ENCODE data around the gene TIPARP.

The TIPARP gene, protein sequence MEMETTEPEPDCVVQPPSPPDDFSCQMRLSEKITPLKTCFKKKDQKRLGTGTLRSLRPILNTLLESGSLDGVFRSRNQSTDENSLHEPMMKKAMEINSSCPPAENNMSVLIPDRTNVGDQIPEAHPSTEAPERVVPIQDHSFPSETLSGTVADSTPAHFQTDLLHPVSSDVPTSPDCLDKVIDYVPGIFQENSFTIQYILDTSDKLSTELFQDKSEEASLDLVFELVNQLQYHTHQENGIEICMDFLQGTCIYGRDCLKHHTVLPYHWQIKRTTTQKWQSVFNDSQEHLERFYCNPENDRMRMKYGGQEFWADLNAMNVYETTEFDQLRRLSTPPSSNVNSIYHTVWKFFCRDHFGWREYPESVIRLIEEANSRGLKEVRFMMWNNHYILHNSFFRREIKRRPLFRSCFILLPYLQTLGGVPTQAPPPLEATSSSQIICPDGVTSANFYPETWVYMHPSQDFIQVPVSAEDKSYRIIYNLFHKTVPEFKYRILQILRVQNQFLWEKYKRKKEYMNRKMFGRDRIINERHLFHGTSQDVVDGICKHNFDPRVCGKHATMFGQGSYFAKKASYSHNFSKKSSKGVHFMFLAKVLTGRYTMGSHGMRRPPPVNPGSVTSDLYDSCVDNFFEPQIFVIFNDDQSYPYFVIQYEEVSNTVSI

GRCh38 chr3:156674046-156674910 is at the start of gene TIPARP:
TSS of gene TIPARP (plus strand) at chr3:156674590. CDS start at chr3:156677698, 3,108 bp downstream.
- DNase-seq: peak; percentile 100
- H3K36me3 Mint-ChIP-seq: peaks cover 20% of the 10 kb centered on the region in 2 donors
- H3K9me3 Mint-ChIP-seq: no peaks in the 10 kb centered on the region
- H3K4me1 Mint-ChIP-seq: peaks cover 19 to 37% of the 10 kb centered on the region in 2 donors
- ATAC-seq (replicated peaks): peak; percentile 83 to 87
- no peaks in the 10 kb centered on the region for H3K27me3 Mint-ChIP-seq
- peak within 1 kb of the TSS; percentile 92 to 98 for H3K4me3 Mint-ChIP-seq
- peak within 1 kb of the TSS; percentile 96 for H3K27ac Mint-ChIP-seq

- no peak for ATAC-seq (replicated peaks)
- H3K36me3 Mint-ChIP-seq: no peaks in the 10 kb centered on the region
- DNase-seq: no peak
- peaks cover 0 to 3% of the 10 kb centered on the region in 2 donors for H3K9me3 Mint-ChIP-seq
- H3K4me1 Mint-ChIP-seq: no peaks in the 10 kb centered on the region
- peaks cover 2% of the 10 kb centered on the region in 2 donors for H3K27me3 Mint-ChIP-seq
- no peak overlapping the region for H3K4me3 Mint-ChIP-seq
- no peak overlapping the region for H3K27ac Mint-ChIP-seq
Observed at GRCh38 chr3:156626104-156626503, 48.3 kb upstream of the TIPARP start.

DNA sequence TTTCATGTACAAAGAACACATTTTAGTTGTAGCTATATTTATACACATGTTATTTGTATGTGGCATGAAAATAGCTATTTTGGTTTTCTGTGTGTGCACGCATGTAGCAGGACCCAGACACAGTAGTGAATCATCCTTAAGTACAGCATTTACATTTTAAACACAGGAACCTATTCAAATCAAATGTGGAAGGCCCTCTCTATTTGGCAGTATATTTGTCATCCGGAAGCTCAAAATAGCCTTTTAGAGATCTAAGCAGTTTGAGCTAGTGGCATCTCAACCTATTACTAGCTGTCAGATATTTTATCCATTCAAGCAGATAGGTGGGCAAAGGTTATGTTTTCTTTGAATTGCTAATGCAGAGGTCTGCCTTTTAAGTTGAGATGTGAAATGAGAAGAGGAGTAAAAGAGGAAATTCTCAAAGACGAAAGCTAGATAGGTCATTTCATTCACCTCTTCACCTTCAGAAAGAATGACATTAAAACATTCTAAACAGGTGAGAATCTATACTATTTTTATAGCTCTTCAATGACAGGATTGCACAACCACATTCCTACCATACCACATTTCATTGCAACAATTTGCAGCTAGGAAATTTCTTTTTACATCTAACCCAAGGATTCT is 46.3 kb upstream of the TIPARP start:
- DNase-seq (no peak), ATAC-seq (replicated peaks) (no peak)
- H3K27me3 Mint-ChIP-seq: no peaks in the 10 kb centered on the region
- H3K4me3 Mint-ChIP-seq: no peak overlapping the region
- no peak overlapping the region for H3K27ac Mint-ChIP-seq
- no peaks in the 10 kb centered on the region for H3K4me1 Mint-ChIP-seq
- no peaks in the 10 kb centered on the region for H3K36me3 Mint-ChIP-seq
- H3K9me3 Mint-ChIP-seq: peaks cover 0 to 3% of the 10 kb centered on the region in 2 donors

DNA sequence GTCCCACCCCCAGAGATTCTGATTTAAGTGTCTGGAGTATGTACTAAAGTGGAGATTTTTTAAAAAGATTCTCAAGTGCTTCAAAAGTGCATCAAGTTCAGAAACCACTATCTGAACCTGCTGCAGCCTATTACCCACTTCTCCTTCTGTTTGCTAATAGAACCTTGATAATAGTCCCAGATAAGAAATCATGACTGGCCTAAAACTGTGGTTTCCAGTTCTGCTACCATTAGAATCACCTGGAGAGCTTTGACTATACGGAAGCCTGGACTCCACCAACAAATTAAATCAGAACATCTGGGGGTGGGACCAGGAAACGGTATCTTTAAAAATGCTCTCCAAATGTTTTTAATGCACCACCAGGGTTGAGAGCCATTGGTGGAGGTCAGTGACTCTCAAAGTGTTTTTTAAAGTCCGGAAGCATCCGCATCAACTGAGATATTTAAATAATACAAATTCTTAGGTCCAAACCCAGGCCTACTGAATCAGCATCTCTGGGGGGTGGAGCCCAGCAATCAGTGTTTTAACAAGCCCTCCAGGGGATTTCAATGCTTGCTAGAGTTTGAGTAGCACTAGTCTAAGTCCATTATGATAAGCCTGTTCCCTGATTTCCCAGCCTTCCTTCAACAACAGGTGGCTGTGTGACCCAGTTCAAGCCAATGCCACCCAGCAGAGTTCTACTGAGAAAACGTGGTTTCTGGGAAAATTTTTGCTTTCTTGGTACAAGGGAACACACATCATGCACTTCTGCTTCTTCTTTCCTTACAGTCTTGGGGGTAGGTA is 45.4 kb upstream of the TIPARP start:
- no peak overlapping the region for H3K27ac Mint-ChIP-seq
- H3K36me3 Mint-ChIP-seq: no peaks in the 10 kb centered on the region
- no peaks in the 10 kb centered on the region for H3K27me3 Mint-ChIP-seq
- H3K4me1 Mint-ChIP-seq: no peaks in the 10 kb centered on the region
- H3K9me3 Mint-ChIP-seq: peaks cover 0 to 2% of the 10 kb centered on the region in 2 donors
- DNase-seq: no peak
- no peak overlapping the region for H3K4me3 Mint-ChIP-seq
- no peak for ATAC-seq (replicated peaks)

DNA sequence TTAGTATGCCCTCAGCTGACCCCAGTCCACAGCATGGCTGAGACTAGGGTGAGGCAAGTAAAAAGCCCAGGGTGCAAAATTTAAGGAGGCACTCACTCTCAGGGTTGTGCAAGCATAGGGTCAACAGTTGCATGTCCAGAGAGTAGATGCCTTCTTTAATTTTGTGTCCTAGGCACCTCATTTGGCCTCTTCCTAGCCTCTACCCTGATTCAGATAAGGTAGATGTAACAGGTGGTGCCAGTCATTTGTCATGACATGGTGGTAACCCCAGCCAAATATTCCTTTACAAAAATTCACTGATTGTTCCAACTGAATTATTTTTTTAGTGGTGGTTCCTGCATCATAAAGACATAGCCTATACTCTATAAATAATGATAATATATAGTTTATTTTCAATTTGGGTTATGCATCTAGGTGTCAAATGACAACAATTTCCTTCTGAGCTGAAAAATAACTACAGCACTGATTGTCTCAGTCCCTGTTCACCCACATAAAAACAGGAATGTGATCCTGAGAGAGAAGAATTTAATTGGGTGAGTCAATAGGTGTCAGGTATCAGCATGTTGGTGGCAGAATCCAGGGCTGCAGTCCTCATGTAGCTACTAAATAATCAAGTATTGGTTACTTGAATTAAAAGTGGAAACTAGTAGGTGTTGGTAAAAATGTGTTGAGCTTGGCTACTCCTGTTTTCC is 44.2 kb upstream of the TIPARP start:
- Mint-ChIP-seq H3K36me3 (no peaks in the 10 kb centered on the region), H3K4me1 (no peaks in the 10 kb centered on the region), H3K4me3 (no peak overlapping the region), H3K27ac (no peak overlapping the region), H3K9me3 (no peaks in the 10 kb centered on the region), H3K27me3 (no peaks in the 10 kb centered on the region)
- no peak for ATAC-seq (replicated peaks)
- DNase-seq: no peak

DNA sequence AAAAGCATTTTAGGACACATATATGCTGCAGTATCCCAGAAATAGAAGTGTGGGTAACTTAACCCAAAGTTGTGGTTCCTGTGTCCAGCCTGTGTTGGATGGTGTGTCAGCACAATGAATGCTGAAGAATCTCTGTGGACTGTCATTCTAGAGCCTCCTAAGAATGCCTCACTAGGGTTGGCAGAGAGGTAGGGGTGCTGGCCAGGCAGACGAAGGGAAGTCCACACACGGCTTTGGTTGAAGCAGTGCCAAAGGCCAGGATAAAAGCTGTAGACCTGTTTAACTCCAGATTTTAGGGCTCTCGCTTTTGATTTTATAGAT is 43.7 kb upstream of the TIPARP start:
- ATAC-seq (replicated peaks) (no peak), DNase-seq (no peak)
- H3K4me3 Mint-ChIP-seq: no peak overlapping the region
- no peaks in the 10 kb centered on the region for H3K27me3 Mint-ChIP-seq
- H3K9me3 Mint-ChIP-seq: no peaks in the 10 kb centered on the region
- H3K36me3 Mint-ChIP-seq: no peaks in the 10 kb centered on the region
- no peak overlapping the region for H3K27ac Mint-ChIP-seq
- H3K4me1 Mint-ChIP-seq: no peaks in the 10 kb centered on the region

- ATAC-seq (replicated peaks): no peak
- H3K9me3 Mint-ChIP-seq: no peaks in the 10 kb centered on the region
- no peak overlapping the region for H3K4me3 Mint-ChIP-seq
- H3K4me1 Mint-ChIP-seq: no peaks in the 10 kb centered on the region
- no peak for DNase-seq
- no peaks in the 10 kb centered on the region for H3K27me3 Mint-ChIP-seq
- H3K36me3 Mint-ChIP-seq: no peaks in the 10 kb centered on the region
- H3K27ac Mint-ChIP-seq: no peak overlapping the region
Observed at GRCh38 chr3:156631323-156631722, 43.1 kb upstream of the TIPARP start.

DNA sequence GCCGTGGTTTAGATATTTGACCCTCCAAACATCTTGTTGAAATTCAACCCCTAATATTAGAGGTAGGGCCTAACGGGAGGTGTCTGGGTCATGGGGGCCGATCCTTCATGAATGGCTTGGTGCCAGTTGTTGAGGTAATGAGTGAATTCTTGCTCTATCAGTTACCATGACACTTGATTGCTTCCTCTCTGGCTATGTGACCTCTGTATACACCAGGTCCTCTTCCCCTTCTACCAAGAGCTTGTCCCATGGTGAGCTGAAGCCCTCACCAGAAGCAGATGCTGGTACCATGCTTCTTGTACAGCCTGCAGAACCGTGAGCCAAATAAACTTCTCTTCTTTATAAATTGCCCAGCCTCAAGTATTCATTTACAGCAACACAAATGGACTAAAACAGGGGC is 41.8 kb upstream of the TIPARP start:
- Mint-ChIP-seq H3K27ac (no peak overlapping the region), H3K4me1 (no peaks in the 10 kb centered on the region), H3K9me3 (no peaks in the 10 kb centered on the region), H3K36me3 (no peaks in the 10 kb centered on the region), H3K4me3 (no peak overlapping the region), H3K27me3 (no peaks in the 10 kb centered on the region)
- DNase-seq (no peak), ATAC-seq (replicated peaks) (no peak)

DNA sequence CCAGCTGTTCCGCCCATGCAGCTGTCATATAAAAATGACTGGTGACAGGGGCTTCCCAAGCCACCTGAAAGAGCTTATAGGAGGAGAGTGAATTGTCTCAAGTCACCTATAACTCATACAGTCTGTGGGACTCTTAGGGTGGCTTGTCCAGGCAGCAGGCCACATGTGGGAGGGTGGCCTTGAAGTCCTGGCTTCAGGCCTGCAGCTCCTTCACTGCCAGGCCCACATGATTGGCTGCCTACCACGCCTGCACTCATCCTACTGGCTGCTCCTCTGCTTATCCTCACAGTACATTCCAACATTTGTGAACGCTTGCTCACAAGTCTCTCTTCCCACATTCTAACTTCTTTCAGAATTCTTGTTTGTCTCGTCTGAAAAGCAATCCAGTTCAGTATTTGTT is 41.1 kb upstream of the TIPARP start:
- H3K27me3 Mint-ChIP-seq: no peaks in the 10 kb centered on the region
- H3K4me1 Mint-ChIP-seq: no peaks in the 10 kb centered on the region
- no peaks in the 10 kb centered on the region for H3K36me3 Mint-ChIP-seq
- ATAC-seq (replicated peaks) (no peak), DNase-seq (no peak)
- H3K9me3 Mint-ChIP-seq: no peaks in the 10 kb centered on the region
- no peak overlapping the region for H3K27ac Mint-ChIP-seq
- no peak overlapping the region for H3K4me3 Mint-ChIP-seq

DNA sequence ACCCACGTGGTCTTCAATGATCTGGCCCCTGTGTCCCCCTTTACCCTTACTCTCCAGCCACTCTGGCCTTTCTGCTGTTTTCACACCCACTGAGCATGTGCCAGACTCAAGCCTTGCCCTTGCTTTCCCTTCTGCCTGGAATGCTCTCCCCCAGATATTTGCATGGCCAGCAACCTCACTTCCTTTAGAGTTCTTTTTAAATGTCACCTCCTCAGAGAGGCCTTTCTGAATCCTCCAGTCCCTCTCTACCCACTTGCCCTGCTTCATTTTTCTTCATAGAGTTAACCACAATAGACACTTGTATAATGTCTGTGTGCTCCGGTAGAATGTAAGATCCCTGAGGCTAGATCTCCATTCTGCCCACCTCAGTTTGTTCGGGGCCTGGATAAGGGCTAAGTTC is 39.4 kb upstream of the TIPARP start:
- DNase-seq (no peak), ATAC-seq (replicated peaks) (peak; percentile 59 to 67)
- Mint-ChIP-seq H3K36me3 (no peaks in the 10 kb centered on the region), H3K9me3 (no peaks in the 10 kb centered on the region), H3K27me3 (no peaks in the 10 kb centered on the region), H3K4me1 (no peaks in the 10 kb centered on the region), H3K4me3 (no peak overlapping the region), H3K27ac (no peak overlapping the region)

- H3K36me3 Mint-ChIP-seq: no peaks in the 10 kb centered on the region
- no peak for ATAC-seq (replicated peaks)
- H3K27ac Mint-ChIP-seq: no peak overlapping the region
- H3K27me3 Mint-ChIP-seq: no peaks in the 10 kb centered on the region
- DNase-seq: no peak
- no peak overlapping the region for H3K4me3 Mint-ChIP-seq
- H3K9me3 Mint-ChIP-seq: no peaks in the 10 kb centered on the region
- no peaks in the 10 kb centered on the region for H3K4me1 Mint-ChIP-seq
Observed at GRCh38 chr3:156635973-156636372, 38.4 kb upstream of the TIPARP start.

DNA sequence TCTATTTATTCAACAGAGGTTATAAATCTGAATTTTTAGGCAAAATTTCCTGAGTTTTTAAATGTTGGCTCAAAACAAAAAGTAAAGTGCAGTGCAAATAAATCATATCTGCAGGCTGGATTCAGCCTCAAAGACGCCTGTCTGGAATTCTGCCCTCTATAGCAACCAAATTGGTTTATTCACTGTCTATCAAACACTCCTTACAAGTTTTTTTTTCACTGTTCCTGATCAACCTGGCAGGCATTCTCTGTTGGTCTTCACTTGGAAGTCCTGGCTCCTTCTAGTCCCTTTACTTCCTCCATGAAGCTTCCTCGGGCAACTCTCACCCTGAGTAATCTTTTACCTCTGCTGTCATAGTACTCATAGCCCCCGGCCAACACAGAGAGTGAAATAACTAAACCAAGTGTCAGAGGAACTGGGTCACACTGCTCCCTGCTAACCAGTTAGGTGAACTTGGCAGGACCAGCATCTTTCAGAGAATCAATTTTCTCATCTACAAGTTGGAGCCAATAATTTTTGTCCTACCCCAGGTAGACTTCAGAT is 36.8 kb upstream of the TIPARP start:
- Mint-ChIP-seq H3K4me1 (no peaks in the 10 kb centered on the region), H3K36me3 (no peaks in the 10 kb centered on the region), H3K4me3 (no peak overlapping the region), H3K9me3 (no peaks in the 10 kb centered on the region), H3K27ac (no peak overlapping the region), H3K27me3 (no peaks in the 10 kb centered on the region)
- DNase-seq (no peak), ATAC-seq (replicated peaks) (no peak)

- DNase-seq (no peak), ATAC-seq (replicated peaks) (no peak)
- no peak overlapping the region for H3K27ac Mint-ChIP-seq
- no peak overlapping the region for H3K4me3 Mint-ChIP-seq
- peaks cover 0 to 6% of the 10 kb centered on the region in 2 donors for H3K4me1 Mint-ChIP-seq
- H3K27me3 Mint-ChIP-seq: no peaks in the 10 kb centered on the region
- no peaks in the 10 kb centered on the region for H3K9me3 Mint-ChIP-seq
- no peaks in the 10 kb centered on the region for H3K36me3 Mint-ChIP-seq
Observed at GRCh38 chr3:156638271-156638670, 36.1 kb upstream of the TIPARP start.
